Gastroesophageal sphincter (tissue), 4 donors: ENCODE results near the gene AMZ1. TPM values are rescaled to one million over a fixed set of nuclear protein-coding genes. Genes with fewer than 3 reads are reported as not detected.

Experiments used
- ATAC-seq: fragments of 150-250 bp; one replicate; pipeline ENCODE4 v1.9.1; 2016; ENCODE audit warnings: mild to moderate bottlenecking, moderate library complexity
- H3K27ac ChIP-seq, 4 donors: fragments of 200-600 bp; sonication (generic) in 3 of 4; 1 replicate in 3 of 4; 2 replicates in 1 of 4; pipeline ENCODE4 v1.5.1; 2016 to 2019
- H3K27me3 ChIP-seq: fragments of 200-600 bp; sonication (generic); one replicate; pipeline ENCODE4 v1.5.1; 2019
- H3K36me3 ChIP-seq, 2 donors: fragments of 200-600 bp; sonication (generic); one replicate each; pipeline ENCODE4 v1.5.1; 2019; ENCODE audit warnings: control low read depth in 1 of 2
- H3K4me1 ChIP-seq, 3 donors: fragments of 200-600 bp; sonication (generic); 1 replicate in 2 of 3; 2 replicates in 1 of 3; pipeline ENCODE4 v1.5.1; 2016 to 2019; ENCODE audit warnings: control low read depth in 2 of 3
- H3K4me3 ChIP-seq, 2 donors: fragments of 200-600 bp; sonication (generic); one replicate each; pipeline ENCODE4 v1.5.1; 2019; ENCODE audit warnings: mild to moderate bottlenecking in 1 of 2, moderate library complexity in 1 of 2
- H3K9me3 ChIP-seq, 3 donors: fragments of 200-600 bp; sonication (generic); one replicate each; pipeline ENCODE4 v1.5.1; 2017 to 2019; ENCODE audit warnings: control low read depth in 2 of 3
- EP300 ChIP-seq: sonication (generic); formaldehyde crosslinking; IDR thresholded peaks from one replicate; pipeline ENCODE4 v1.6.1; 2017; ENCODE audit warnings: antibody characterized with exemption, mild to moderate bottlenecking
- POLR2A ChIP-seq, 2 donors: fragments of 450-650 bp; IDR thresholded peaks; one replicate each; pipeline ENCODE4 v1.6.1; 2017; ENCODE audit warnings: antibody characterized with exemption in 2 of 2, mild to moderate bottlenecking in 2 of 2, moderate library complexity in 1 of 2
- POLR2AphosphoS5 ChIP-seq: sonication (generic); formaldehyde crosslinking; IDR thresholded peaks from one replicate; pipeline ENCODE4 v1.6.1; 2017; ENCODE audit warnings: antibody characterized with exemption
- WGBS, 2 donors: methylation state at CpG; one replicate each; pipeline ENCODE4 v1.1.5; 2018; ENCODE audit warnings: low coverage in 1 of 2; 5-methylcytosine and 5-hydroxymethylcytosine counted together
- total RNA-seq, 4 donors: library from RNA; depleted of rRNA; stranded (reverse); fragments of >200 nt; gene quantifications; one replicate each; pipeline ENCODE4 v1.1.0, GENCODE V29; 2016
- TF ChIP-seq, protein P1 (sequence below), 4 experiments: fragments of 200-600 bp in 2 of 4; fragments of 450-650 bp in 2 of 4; sonication (generic) in 1 of 4; IDR thresholded peaks; one replicate each; pipeline ENCODE4 v1.5.1; 2017 to 2019; ENCODE audit warnings: antibody characterized with exemption in 4 of 4, mild to moderate bottlenecking in 2 of 4, moderate library complexity in 2 of 4

AMZ1 gene
- total RNA-seq, 4 donors from 2014 or later, result 0.12 to 0.62 (median 0.32) TPM

GRCh38 chr7:2728316-2729030, 40.5 kb downstream of the AMZ1 start:
- Histone ChIP-seq H3K36me3 (peaks cover 0 to 51% of the 10 kb centered on the region in 2 donors), H3K4me1 (peaks cover 0 to 34% (median 7%) of the 10 kb centered on the region in 3 donors), H3K27me3 (no peaks in the 10 kb centered on the region), H3K27ac (peak overlapping the region in 3 of 4 donors; percentile 72 to 75 (median 72)), H3K9me3 (no peaks in the 10 kb centered on the region), H3K4me3 (no peak overlapping the region)
- 35 to 64% methylated on average over 4 to 14 of the region's 15 CpGs for WGBS, 2 donors
- TF ChIP-seq POLR2A (IDR thresholded peaks at IDR 0.05) (no peak), POLR2AphosphoS5 (no peak), EP300 (no peak)
- TF ChIP-seq, protein P1, sequence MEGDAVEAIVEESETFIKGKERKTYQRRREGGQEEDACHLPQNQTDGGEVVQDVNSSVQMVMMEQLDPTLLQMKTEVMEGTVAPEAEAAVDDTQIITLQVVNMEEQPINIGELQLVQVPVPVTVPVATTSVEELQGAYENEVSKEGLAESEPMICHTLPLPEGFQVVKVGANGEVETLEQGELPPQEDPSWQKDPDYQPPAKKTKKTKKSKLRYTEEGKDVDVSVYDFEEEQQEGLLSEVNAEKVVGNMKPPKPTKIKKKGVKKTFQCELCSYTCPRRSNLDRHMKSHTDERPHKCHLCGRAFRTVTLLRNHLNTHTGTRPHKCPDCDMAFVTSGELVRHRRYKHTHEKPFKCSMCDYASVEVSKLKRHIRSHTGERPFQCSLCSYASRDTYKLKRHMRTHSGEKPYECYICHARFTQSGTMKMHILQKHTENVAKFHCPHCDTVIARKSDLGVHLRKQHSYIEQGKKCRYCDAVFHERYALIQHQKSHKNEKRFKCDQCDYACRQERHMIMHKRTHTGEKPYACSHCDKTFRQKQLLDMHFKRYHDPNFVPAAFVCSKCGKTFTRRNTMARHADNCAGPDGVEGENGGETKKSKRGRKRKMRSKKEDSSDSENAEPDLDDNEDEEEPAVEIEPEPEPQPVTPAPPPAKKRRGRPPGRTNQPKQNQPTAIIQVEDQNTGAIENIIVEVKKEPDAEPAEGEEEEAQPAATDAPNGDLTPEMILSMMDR (IDR thresholded peaks at IDR 0.05), result no peak
- no peak for ATAC-seq

- Histone ChIP-seq H3K9me3 (no peaks in the 10 kb centered on the region), H3K36me3 (peaks cover 0 to 43% of the 10 kb centered on the region in 2 donors), H3K4me3 (peak overlapping the region in 1 of 2 donors; percentile 17), H3K27me3 (no peaks in the 10 kb centered on the region), H3K27ac (peak overlapping the region; percentile 3 to 75 (median 72)), H3K4me1 (peaks cover 0 to 41% (median 7%) of the 10 kb centered on the region in 3 donors)
- no peak for ATAC-seq
- WGBS, 2 donors, result 58 to 60% methylated on average over 2 to 5 of the region's 37 CpGs
- TF ChIP-seq POLR2AphosphoS5, result peak; percentile 13
- TF ChIP-seq, protein P1 (IDR thresholded peaks at IDR 0.05), result no peak
Observed at GRCh38 chr7:2729031-2729892, 41.3 kb downstream of the AMZ1 start.

GRCh38 chr7:2729893-2730716, 42.1 kb downstream of the AMZ1 start:
- peak overlapping the region in 1 of 2 donors; percentile 17 for H3K4me3 ChIP-seq
- peak; percentile 91 for TF ChIP-seq POLR2AphosphoS5
- TF ChIP-seq EP300, result no peak
- TF ChIP-seq, protein P1 (IDR thresholded peaks at IDR 0.05), result no peak
- TF ChIP-seq POLR2A (IDR thresholded peaks at IDR 0.05), result no peak
- no peaks in the 10 kb centered on the region for H3K27me3 ChIP-seq
- H3K27ac ChIP-seq, result peak overlapping the region; percentile 3 to 75 (median 72)
- 27 to 48% methylated on average over 7 to 9 of the region's 33 CpGs for WGBS, 2 donors
- H3K9me3 ChIP-seq, result no peaks in the 10 kb centered on the region
- H3K36me3 ChIP-seq, result peaks cover 0 to 35% of the 10 kb centered on the region in 2 donors
- H3K4me1 ChIP-seq, result peaks cover 0 to 48% (median 7%) of the 10 kb centered on the region in 3 donors
- peak; percentile 51 for ATAC-seq

DNA sequence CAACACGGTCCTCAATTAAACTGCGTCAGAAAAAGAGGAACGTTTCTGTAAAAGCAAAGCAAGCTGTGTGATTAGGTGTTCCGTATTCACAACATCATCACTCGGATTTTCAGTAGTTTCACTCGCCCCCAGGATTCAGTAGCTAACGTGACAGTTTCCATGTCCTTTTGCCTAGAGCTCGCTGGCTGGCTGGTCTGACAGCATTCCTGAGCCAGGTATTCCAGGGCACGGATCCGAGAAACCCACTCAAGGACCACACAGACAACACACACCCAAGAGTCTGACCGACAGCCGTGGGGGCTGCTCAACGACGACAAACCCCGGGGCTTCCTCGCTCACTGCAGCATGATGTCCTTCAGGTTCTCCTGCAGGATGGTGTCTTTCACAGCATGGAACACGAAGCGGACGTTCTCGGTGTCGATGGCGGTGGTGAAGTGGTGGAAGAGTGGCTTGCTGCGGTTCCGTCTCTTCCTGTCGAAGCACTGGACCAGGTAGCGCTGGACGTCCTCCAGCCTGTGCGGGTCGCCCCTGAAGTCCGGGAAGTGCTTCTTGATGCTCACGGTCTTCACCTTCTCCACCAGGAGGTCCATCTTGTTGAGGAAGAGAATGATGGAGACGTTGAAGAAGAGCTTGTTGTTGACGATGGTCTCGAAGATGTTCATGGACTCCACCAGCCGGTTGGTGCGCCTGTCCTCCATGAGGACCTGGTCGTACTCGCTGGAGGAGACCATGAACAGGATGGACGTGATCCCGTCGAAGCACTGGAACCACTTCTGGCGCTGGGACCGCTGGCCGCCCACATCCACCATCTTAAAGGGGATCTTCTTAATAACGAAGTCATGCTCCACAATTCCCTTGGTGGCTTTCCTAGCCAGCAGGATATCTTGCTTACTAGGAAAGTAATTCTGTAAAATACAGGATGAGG, 43.1 kb downstream of the AMZ1 start:
- Histone ChIP-seq H3K36me3 (peaks cover 0 to 26% of the 10 kb centered on the region in 2 donors), H3K4me1 (peaks cover 0 to 57% (median 11%) of the 10 kb centered on the region in 3 donors), H3K27me3 (no peaks in the 10 kb centered on the region), H3K27ac (peak overlapping the region in 3 of 4 donors; percentile 72 to 75 (median 72)), H3K4me3 (no peak overlapping the region), H3K9me3 (no peaks in the 10 kb centered on the region)
- 82 to 89% methylated on average over 6 to 7 of the region's 45 CpGs for WGBS, 2 donors
- TF ChIP-seq POLR2AphosphoS5 (no peak), EP300 (no peak), POLR2A (IDR thresholded peaks at IDR 0.05) (no peak)
- TF ChIP-seq, protein P1 (IDR thresholded peaks at IDR 0.05), result no peak
- no peak for ATAC-seq
